H1 (cell line): ENCODE measurements around the gene DGKD. TPM values are rescaled to one million over a fixed set of nuclear protein-coding genes. Genes with fewer than 3 reads are reported as not detected.

ENCODE experiments used
- CTCF ChIA-PET: fragments of 300-600 bp; sonication (Branson Sonifier 250); formaldehyde crosslinking; loops from one replicate; lab custom pipeline; 2021; ENCODE audit not compliant: partially characterized antibody; lab: Charles Lee
- POLR2A ChIA-PET: fragments of 300-600 bp; sonication (Branson Sonifier 250); formaldehyde crosslinking; loops from one replicate; lab custom pipeline; 2021; ENCODE audit warnings: inconsistent platforms; ENCODE audit not compliant: partially characterized antibody; lab: Charles Lee
- DNase-seq, 2 experiments: peaks; one replicate each; pipeline versions ENCODE4 v3.0.0 to v3.0.0-alpha.2; 2010 to 2022; ENCODE audit warnings: low spot score in 2 of 2, low read depth in 1 of 2, mixed read lengths in 1 of 2
- FAIRE-seq: peaks from 2 replicates; lab custom pipeline; 2011; peaks lifted over from hg19 to GRCh38; lab: Jason Lieb, UNC
- H2AFZ ChIP-seq: 2 replicates; pipeline ENCODE4 v1.8.1; 2012; ENCODE audit warnings: low read length, inconsistent platforms
- H2AK5ac ChIP-seq: 2 replicates; pipeline ENCODE4 v1.6.1; 2013; ENCODE audit warnings: low read depth, low read length
- H2BK120ac ChIP-seq: replicated peaks from 2 replicates; pipeline ENCODE3; 2013; ENCODE audit warnings: low read depth, low read length, inconsistent platforms
- H2BK12ac ChIP-seq: 2 replicates; pipeline ENCODE4 v1.6.1; 2013; ENCODE audit warnings: low read depth, low read length
- H2BK15ac ChIP-seq: 2 replicates; pipeline ENCODE4 v1.6.1; 2013; ENCODE audit warnings: low read length
- H2BK20ac ChIP-seq: 2 replicates; pipeline ENCODE4 v1.6.1; 2013; ENCODE audit warnings: low read length
- H2BK5ac ChIP-seq: 2 replicates; pipeline ENCODE4 v1.6.1; 2013; ENCODE audit warnings: low read depth, low read length
- H3K14ac ChIP-seq: 2 replicates; pipeline ENCODE4 v1.6.1; 2013; ENCODE audit warnings: inconsistent platforms; ENCODE audit not compliant: insufficient read length
- H3K18ac ChIP-seq: 2 replicates; pipeline ENCODE4 v1.6.1; 2013; ENCODE audit warnings: low read length; ENCODE audit errors: extremely low read depth
- H3K23ac ChIP-seq: 2 replicates; pipeline ENCODE4 v1.6.1; 2013; ENCODE audit warnings: inconsistent platforms; ENCODE audit not compliant: insufficient read length
- H3K23me2 ChIP-seq: 2 replicates; pipeline ENCODE4 v1.6.1; 2013; ENCODE audit warnings: low read depth, low read length
- H3K27ac ChIP-seq: 2 replicates; pipeline ENCODE4 v1.6.1; 2011; ENCODE audit warnings: low read depth, low read length, inconsistent platforms
- H3K27me3 ChIP-seq, 4 experiments: replicated peaks in 1 of 4; 1 replicate in 1 of 4; 2 replicates in 3 of 4; pipeline versions ENCODE4 v1.6.1 to v1.8.1; 2011 to 2013; ENCODE audit warnings: low read length in 3 of 4, mild to moderate bottlenecking in 3 of 4, inconsistent platforms in 2 of 4, mixed read lengths in 2 of 4, moderate library complexity in 1 of 4; ENCODE audit not compliant: control insufficient read depth in 3 of 4, insufficient read depth in 3 of 4; ENCODE audit errors: extremely low read depth in 1 of 4
- H3K36me3 ChIP-seq, 4 experiments: 2 replicates each; pipeline versions ENCODE4 v1.6.1 to v1.8.1; 2011 to 2013; ENCODE audit warnings: mild to moderate bottlenecking in 4 of 4, low read length in 3 of 4, moderate library complexity in 2 of 4, control low read depth in 1 of 4, inconsistent platforms in 1 of 4; ENCODE audit not compliant: insufficient read depth in 4 of 4, control insufficient read depth in 2 of 4
- H3K4ac ChIP-seq: replicated peaks from 2 replicates; pipeline ENCODE3; 2013; ENCODE audit warnings: low read length, low read depth, mixed read lengths, inconsistent platforms; ENCODE audit not compliant: insufficient read length
- H3K4me1 ChIP-seq, 4 experiments: replicated peaks in 1 of 4; 1 replicate in 1 of 4; 2 replicates in 3 of 4; pipeline versions ENCODE4 v1.6.1 to v1.8.1; 2011 to 2013; ENCODE audit warnings: low read length in 3 of 4, inconsistent platforms in 2 of 4, mixed read lengths in 1 of 4; ENCODE audit not compliant: insufficient read depth in 4 of 4, control insufficient read depth in 3 of 4
- H3K4me2 ChIP-seq, 2 experiments: 2 replicates each; pipeline versions ENCODE4 v1.6.1 to v1.8.1; 2011 to 2013; ENCODE audit warnings: low read depth in 2 of 2, low read length in 2 of 2, control low read depth in 1 of 2, inconsistent platforms in 1 of 2, mild to moderate bottlenecking in 1 of 2; ENCODE audit not compliant: insufficient read depth in 1 of 2
- H3K4me3 ChIP-seq, 4 experiments: fragments of 200-600, 300-600 bp in 1 of 4; sonication (generic), shearing (Covaris generic), sonication (Bioruptor Twin) in 1 of 4; 2 replicates each; pipeline versions ENCODE4 v1.5.1 to v1.8.1; 2011 to 2016; ENCODE audit warnings: low read length in 4 of 4, low read depth in 3 of 4, control low read depth in 2 of 4, inconsistent platforms in 2 of 4, mild to moderate bottlenecking in 2 of 4, mixed read lengths in 1 of 4, moderate library complexity in 1 of 4; ENCODE audit not compliant: insufficient read depth in 2 of 4; ENCODE audit errors: extremely low read depth in 1 of 4
- H3K56ac ChIP-seq: replicated peaks from 2 replicates; pipeline ENCODE3; 2013; ENCODE audit warnings: low read depth, mild to moderate bottlenecking, mixed read lengths, low read length, inconsistent platforms; ENCODE audit not compliant: insufficient read length
- H3K79me1 ChIP-seq: 2 replicates; pipeline ENCODE4 v1.6.1; 2013; ENCODE audit warnings: low read depth, low read length, control low read depth
- H3K79me2 ChIP-seq, 2 experiments: 2 replicates each; pipeline versions ENCODE4 v1.6.1 to v1.8.1; 2012 to 2013; ENCODE audit warnings: low read length in 2 of 2, mild to moderate bottlenecking in 2 of 2, inconsistent platforms in 1 of 2; ENCODE audit not compliant: insufficient read depth in 2 of 2, control insufficient read depth in 1 of 2
- H3K9ac ChIP-seq, 4 experiments: replicated peaks in 1 of 4; 1 replicate in 1 of 4; 2 replicates in 3 of 4; pipeline versions ENCODE4 v1.6.1 to v1.8.1; 2011 to 2013; ENCODE audit warnings: low read depth in 3 of 4, low read length in 3 of 4, control low read depth in 2 of 4, mild to moderate bottlenecking in 2 of 4, moderate library complexity in 2 of 4, inconsistent platforms in 1 of 4; ENCODE audit errors: extremely low read depth in 1 of 4
- H3K9me3 ChIP-seq, 2 experiments: 2 replicates each; pipeline versions ENCODE4 v1.6.1 to v1.8.1; 2012 to 2013; ENCODE audit warnings: mild to moderate bottlenecking in 2 of 2, moderate library complexity in 2 of 2, control low read depth in 1 of 2, inconsistent platforms in 1 of 2, low read depth in 1 of 2, low read length in 1 of 2, mixed read lengths in 1 of 2; ENCODE audit not compliant: insufficient read depth in 2 of 2
- H4K20me1 ChIP-seq, 2 experiments: replicated peaks in 1 of 2; 2 replicates each; pipeline versions ENCODE3 to v1.8.1; 2011 to 2013; ENCODE audit warnings: inconsistent platforms in 2 of 2, low read length in 2 of 2, mild to moderate bottlenecking in 1 of 2; ENCODE audit not compliant: insufficient read depth in 2 of 2, control insufficient read depth in 1 of 2
- H4K5ac ChIP-seq: 2 replicates; pipeline ENCODE4 v1.6.1; 2013; ENCODE audit warnings: low read length, low read depth, mixed read lengths, inconsistent platforms; ENCODE audit not compliant: insufficient read length
- H4K8ac ChIP-seq: 2 replicates; pipeline ENCODE4 v1.8.0; 2013; ENCODE audit warnings: mild to moderate bottlenecking, moderate library complexity, low read length, inconsistent platforms; ENCODE audit not compliant: insufficient read depth; ENCODE audit errors: extremely low read depth
- H4K91ac ChIP-seq: replicated peaks from 2 replicates; pipeline ENCODE3; 2013; ENCODE audit warnings: low read length, mixed read lengths, inconsistent platforms; ENCODE audit not compliant: insufficient read length
- BRCA1 ChIP-seq: IDR thresholded peaks from 2 replicates; pipeline ENCODE4 v1.6.1; 2012; ENCODE audit warnings: low read depth, low read length, improper control_type of control experiment
- EZH2 ChIP-seq: fragments of 200-600 bp; sonication (generic); IDR thresholded peaks from 2 replicates; pipeline ENCODE4 v1.7.1; 2012; ENCODE audit warnings: low read depth, mild to moderate bottlenecking, moderate library complexity, low read length, inconsistent platforms; ENCODE audit not compliant: severe bottlenecking
- GABPA ChIP-seq: IDR thresholded peaks from 2 replicates; pipeline ENCODE4 v1.6.1; 2011; ENCODE audit warnings: mild to moderate bottlenecking, low read length, moderate library complexity, borderline replicate concordance; ENCODE audit not compliant: insufficient read depth
- GTF2F1 ChIP-seq: IDR thresholded peaks from 2 replicates; pipeline ENCODE4 v1.6.1; 2012; ENCODE audit warnings: low read depth, low read length, improper control_type of control experiment, borderline replicate concordance
- HDAC2 ChIP-seq, 2 experiments: fragments of 300-600 bp in 1 of 2; sonication (generic) in 1 of 2; IDR thresholded peaks; 2 replicates each; pipeline ENCODE4 v1.6.1; 2011 to 2012; ENCODE audit warnings: low read depth in 2 of 2, low read length in 2 of 2, mild to moderate bottlenecking in 2 of 2, moderate library complexity in 2 of 2, borderline replicate concordance in 1 of 2, inconsistent platforms in 1 of 2
- KDM1A ChIP-seq: fragments of 200-600, 300-600 bp; sonication (generic); IDR thresholded peaks from 2 replicates; pipeline ENCODE4 v1.7.1; 2016; ENCODE audit warnings: mild to moderate bottlenecking, low read length, borderline replicate concordance
- RAD21 ChIP-seq, 2 experiments: IDR thresholded peaks in 1 of 2; conservative IDR thresholded peaks in 1 of 2; 2 replicates each; pipeline ENCODE4 v1.6.1; 2011; ENCODE audit warnings: low read depth in 2 of 2, low read length in 2 of 2, improper control_type of control experiment in 1 of 2, inconsistent platforms in 1 of 2, mild to moderate bottlenecking in 1 of 2, moderate library complexity in 1 of 2
- RBBP5 ChIP-seq: IDR thresholded peaks from 2 replicates; pipeline ENCODE4 v1.7.1; 2012; ENCODE audit warnings: low read depth, mild to moderate bottlenecking, inconsistent platforms, low read length, moderate library complexity, borderline replicate concordance
- SIX5 ChIP-seq: IDR thresholded peaks from 2 replicates; pipeline ENCODE4 v1.6.1; 2011; ENCODE audit warnings: mild to moderate bottlenecking, low read depth, low read length
- SP1 ChIP-seq: IDR thresholded peaks from 2 replicates; pipeline ENCODE4 v1.6.1; 2011; ENCODE audit warnings: low read depth, low read length
- SP4 ChIP-seq: IDR thresholded peaks from 2 replicates; pipeline ENCODE4 v1.6.1; 2012; ENCODE audit warnings: low read length, inconsistent platforms
- SUZ12 ChIP-seq: fragments of 200-600 bp; sonication (generic); IDR thresholded peaks from 2 replicates; pipeline ENCODE4 v1.6.1; 2012; ENCODE audit warnings: mild to moderate bottlenecking, inconsistent platforms, low read length, moderate library complexity, mixed read lengths
- TAF1 ChIP-seq: IDR thresholded peaks from 2 replicates; pipeline ENCODE4 v1.6.1; 2011; ENCODE audit warnings: mild to moderate bottlenecking, low read depth, low read length
- TCF12 ChIP-seq: IDR thresholded peaks from 2 replicates; pipeline ENCODE4 v1.6.1; 2011; ENCODE audit warnings: low read depth, mild to moderate bottlenecking, low read length
- WGBS, 2 experiments: shearing (Covaris generic) in 1 of 2; methylation state at CpG; one replicate each; pipeline versions ENCODE4 v1.1.6 to v1.1.7; 2013 to 2015; ENCODE audit warnings: low lambda C conversion rate in 2 of 2, mixed read lengths in 2 of 2, inconsistent platforms in 1 of 2, low coverage in 1 of 2, missing lambda C conversion rate in 1 of 2; ENCODE audit not compliant: insufficient replicate concordance in 2 of 2, insufficient coverage in 1 of 2, insufficient read length in 1 of 2; ENCODE audit errors: extremely low coverage in 1 of 2, missing lambda C conversion rate in 1 of 2; 5-methylcytosine and 5-hydroxymethylcytosine counted together
- polyA plus RNA-seq, 7 experiments: library from polyadenylated mRNA; depleted of rRNA in 3 of 7; stranded (reverse) in 5 of 7; unstranded in 2 of 7; fragments of >200 nt in 5 of 7; fragments of 200-250 nt in 2 of 7; gene quantifications; 1 replicate in 5 of 7; 2 replicates in 1 of 7; 4 replicates in 1 of 7; pipeline versions ENCODE4 v1.2.1 to v1.2.3, GENCODE V29; 2011 to 2013; ENCODE audit warnings: missing spikeins in 2 of 7, mixed read lengths in 2 of 7
- total RNA-seq: library from RNA; stranded (reverse); fragmentation: NEBNext Ultra II Directional; extraction: Animal tissue kit (Norgen Biotek cat#: 25700); gene quantifications from 2 replicates; pipeline ENCODE4 v1.2.1, GENCODE V29; 2021

Gene DGKD
- total and polyA plus RNA-seq, 2 of the 8 experiments (the other 6 are each of a cell fraction or from before 2014, with no cell fraction given) = 7.7 to 30.9 TPM

- peaks cover 0 to 5% (median 4%) of the 10 kb centered on the region in 4 experiments; a peak in 4 of 7 replicates for H3K4me1 ChIP-seq
- DNase-seq (no peak), FAIRE-seq (no peak)
- H2AFZ ChIP-seq = no peak overlapping the region
- peaks cover 11% of the 10 kb centered on the region for H3K23me2 ChIP-seq
- H3K4ac ChIP-seq = no peak overlapping the region
- H3K56ac ChIP-seq = no peak overlapping the region
- H3K27ac ChIP-seq = no peak overlapping the region
- H2AK5ac ChIP-seq = no peak overlapping the region
- H3K79me2 ChIP-seq = peaks cover 0 to 9% of the 10 kb centered on the region in 2 experiments; a peak in 1 of 4 replicates
- no peak overlapping the region for H3K9ac ChIP-seq
- H4K91ac ChIP-seq = no peak overlapping the region
- no peak overlapping the region for H3K4me3 ChIP-seq
- H4K20me1 ChIP-seq = peaks cover 8 to 11% of the 10 kb centered on the region in 2 experiments
- no peak overlapping the region for H2BK20ac ChIP-seq
- ChIA-PET CTCF (no interaction called here), POLR2A (no interaction called here)
- no peak overlapping the region for H4K5ac ChIP-seq
- H3K9me3 ChIP-seq = peaks cover 0 to 7% of the 10 kb centered on the region in 2 experiments; a peak in 1 of 4 replicates
- no peak overlapping the region for H2BK12ac ChIP-seq
- no peaks in the 10 kb centered on the region for H3K36me3 ChIP-seq
- H3K18ac ChIP-seq = no peak overlapping the region
- H3K4me2 ChIP-seq = no peak overlapping the region
- WGBS, 2 experiments = 93% methylated on average over 7 of the region's 7 CpGs; no CpG with 5 or more reads in 1 of the 2 experiments
- no peak overlapping the region for H2BK120ac ChIP-seq
- no peak overlapping the region for H2BK5ac ChIP-seq
- no peak overlapping the region for H2BK15ac ChIP-seq
- H3K14ac ChIP-seq = no peak overlapping the region
- H4K8ac ChIP-seq = no peak overlapping the region
- H3K79me1 ChIP-seq = peaks cover 3% of the 10 kb centered on the region; the same call in 1 of the 2 replicates
- H3K27me3 ChIP-seq = peaks cover 0 to 28% (median 15%) of the 10 kb centered on the region in 4 experiments; a peak in 5 of 7 replicates
- H3K23ac ChIP-seq = no peak overlapping the region
- TF ChIP-seq KDM1A (no peak), SUZ12 (no peak), SIX5 (no peak), SP1 (no peak), EZH2 (no peak), GTF2F1 (no peak), BRCA1 (no peak), RBBP5 (no peak), RAD21 (IDR thresholded peaks at IDR 0.05 in 1 of 2, conservative IDR thresholded peaks at IDR 0.05 in 1 of 2; ENCODE audit: low read depth in 2 of 2, low read length in 2 of 2) (no peak), TAF1 (no peak), TCF12 (no peak), HDAC2 (IDR thresholded peaks at IDR 0.05; ENCODE audit: borderline replicate concordance in 1 of 2, low read depth in 2 of 2, low read length in 2 of 2) (no peak), GABPA (no peak), SP4 (no peak)
Observed at GRCh38 chr2:233351423-233351822, 2.9 kb upstream of the DGKD start.
